Liver (tissue), 9 donors: ENCODE data around the gene NRAS. TPM values are rescaled to one million over a fixed set of nuclear protein-coding genes. Genes with fewer than 3 reads are reported as not detected.

Experiments used
- DNase-seq: peaks from one replicate; pipeline ENCODE4 v3.0.0-alpha.2; 2017; ENCODE audit warnings: low spot score
- H3K27ac ChIP-seq, 2 donors: one replicate each; pipeline ENCODE4 v1.7.0; 2013; ENCODE audit warnings: inconsistent platforms in 2 of 2, low read length in 2 of 2, control low read depth in 1 of 2, low read depth in 1 of 2, mild to moderate bottlenecking in 1 of 2
- H3K27me3 ChIP-seq, 4 donors: one replicate each; pipeline versions ENCODE4 v1.6.1 to v1.7.0; 2013; ENCODE audit warnings: low read length in 3 of 4, inconsistent platforms in 1 of 4, mild to moderate bottlenecking in 1 of 4, moderate library complexity in 1 of 4; ENCODE audit not compliant: control insufficient read depth in 4 of 4, insufficient read depth in 4 of 4
- H3K36me3 ChIP-seq, 4 donors: one replicate each; pipeline versions ENCODE4 v1.6.1 to v1.7.0; 2013; ENCODE audit warnings: low read length in 3 of 4, mild to moderate bottlenecking in 3 of 4, low read depth in 1 of 4, moderate library complexity in 1 of 4; ENCODE audit not compliant: control insufficient read depth in 4 of 4, insufficient read depth in 3 of 4
- H3K4me1 ChIP-seq, 4 donors: one replicate each; pipeline versions ENCODE4 v1.6.1 to v1.7.0; 2013; ENCODE audit warnings: low read length in 3 of 4, mild to moderate bottlenecking in 3 of 4, moderate library complexity in 1 of 4; ENCODE audit not compliant: control insufficient read depth in 4 of 4, insufficient read depth in 4 of 4
- H3K4me3 ChIP-seq, 3 donors: one replicate each; pipeline versions ENCODE4 v1.6.1 to v1.7.0; 2013; ENCODE audit warnings: low read length in 3 of 3, control low read depth in 1 of 3, low read depth in 1 of 3, mild to moderate bottlenecking in 1 of 3
- H3K9ac ChIP-seq, 2 donors: one replicate each; pipeline ENCODE4 v1.7.0; 2013; ENCODE audit warnings: low read length in 2 of 2, mild to moderate bottlenecking in 2 of 2, moderate library complexity in 2 of 2, control low read depth in 1 of 2, low read depth in 1 of 2
- H3K9me3 ChIP-seq, 4 donors: one replicate each; pipeline versions ENCODE4 v1.6.1 to v1.7.0; 2013; ENCODE audit warnings: low read length in 3 of 4; ENCODE audit not compliant: control insufficient read depth in 4 of 4
- ATF3 ChIP-seq: IDR thresholded peaks from 2 replicates; pipeline ENCODE4 v1.6.1; 2016; ENCODE audit warnings: antibody characterized with exemption
- CTCF ChIP-seq: fragments of 150-350 bp; IDR thresholded peaks from 2 replicates; pipeline ENCODE4 v1.5.1; 2017; ENCODE audit warnings: improper control_type of control experiment, low read depth, low read length; ENCODE audit not compliant: missing input control
- EGR1 ChIP-seq, 2 donors: IDR thresholded peaks; 2 replicates each; pipeline ENCODE4 v1.6.1; 2016 to 2018; ENCODE audit warnings: antibody characterized with exemption in 2 of 2, low read depth in 2 of 2
- FOXA1 ChIP-seq: IDR thresholded peaks from 2 replicates; pipeline ENCODE4 v1.6.1; 2016; ENCODE audit warnings: antibody characterized with exemption
- FOXA2 ChIP-seq: IDR thresholded peaks from 2 replicates; pipeline ENCODE4 v1.6.1; 2016; ENCODE audit warnings: antibody characterized with exemption
- GABPA ChIP-seq, 2 donors: IDR thresholded peaks in 1 of 2; conservative IDR thresholded peaks in 1 of 2; 2 replicates each; pipeline ENCODE4 v1.6.1; 2016; ENCODE audit warnings: antibody characterized with exemption in 2 of 2, mild to moderate bottlenecking in 1 of 2, moderate library complexity in 1 of 2
- HNF4A ChIP-seq, 2 donors: conservative IDR thresholded peaks; 2 replicates each; pipeline ENCODE4 v1.6.1; 2016; ENCODE audit warnings: antibody characterized with exemption in 2 of 2, mild to moderate bottlenecking in 2 of 2
- HNF4G ChIP-seq: IDR thresholded peaks from 2 replicates; pipeline ENCODE4 v1.6.1; 2016; ENCODE audit warnings: antibody characterized with exemption
- JUND ChIP-seq, 2 donors: IDR thresholded peaks; 2 replicates each; pipeline ENCODE4 v1.6.1; 2016; ENCODE audit warnings: antibody characterized with exemption in 2 of 2
- NR2F2 ChIP-seq: IDR thresholded peaks from 2 replicates; pipeline ENCODE4 v1.6.1; 2016; ENCODE audit warnings: antibody characterized with exemption
- RAD21 ChIP-seq, 2 donors: IDR thresholded peaks; 2 replicates each; pipeline ENCODE4 v1.6.1; 2016; ENCODE audit warnings: antibody characterized with exemption in 2 of 2, mild to moderate bottlenecking in 2 of 2
- REST ChIP-seq: IDR thresholded peaks from 2 replicates; pipeline ENCODE4 v1.6.1; 2016; ENCODE audit warnings: antibody characterized with exemption, mild to moderate bottlenecking
- RXRA ChIP-seq, 2 donors: IDR thresholded peaks; 2 replicates each; pipeline ENCODE4 v1.6.1; 2017 to 2018; ENCODE audit warnings: antibody characterized with exemption in 2 of 2, mild to moderate bottlenecking in 1 of 2
- SP1 ChIP-seq: IDR thresholded peaks from 2 replicates; pipeline ENCODE4 v1.6.1; 2018; ENCODE audit warnings: antibody characterized with exemption, mild to moderate bottlenecking
- TAF1 ChIP-seq: conservative IDR thresholded peaks from 2 replicates; pipeline ENCODE4 v1.6.1; 2016; ENCODE audit warnings: antibody characterized with exemption, mild to moderate bottlenecking
- YY1 ChIP-seq: IDR thresholded peaks from 2 replicates; pipeline ENCODE4 v1.6.1; 2016; ENCODE audit warnings: antibody characterized with exemption, mild to moderate bottlenecking
- ZBTB33 ChIP-seq: IDR thresholded peaks from 2 replicates; pipeline ENCODE4 v1.6.1; 2016; ENCODE audit warnings: antibody characterized with exemption
- WGBS: extraction: QIAGEN DNeasy Blood & Tissue Kit; methylation state at CpG from one replicate; pipeline ENCODE4 v1.1.7; 2013; 5-methylcytosine and 5-hydroxymethylcytosine counted together
- polyA plus RNA-seq, 2 donors: library from polyadenylated mRNA; stranded (reverse) in 1 of 2; unstranded in 1 of 2; fragments of 200-250 nt in 1 of 2; fragments of >200 nt in 1 of 2; fragmentation: Nextera tagmentation in 1 of 2; extraction: Ambion mirVana in 1 of 2; gene quantifications; one replicate each; pipeline versions ENCODE4 v1.2.1 to v1.2.3, GENCODE V29; 2013 to 2015
- total RNA-seq, 2 donors: library from RNA; depleted of rRNA; stranded (reverse); fragments of >200 nt; gene quantifications; one replicate each; pipeline ENCODE4 v1.2.3, GENCODE V29; 2014
- TF ChIP-seq, protein P1 (sequence below): IDR thresholded peaks from 2 replicates; pipeline ENCODE4 v1.6.1; 2016; ENCODE audit warnings: antibody characterized with exemption
- donor health status: healthy.
- donor health status: healthy.
- donor health status: healthy.
- donor health status: healthy.
- donor health status: healthy.

The NRAS gene
- total and polyA plus RNA-seq, 4 donors: 6.7 to 36.0 (median 13.4) TPM

- Histone ChIP-seq H3K27me3 (no peaks in the 10 kb centered on the region), H3K4me1 (peaks cover 0 to 3% (median 1%) of the 10 kb centered on the region in 4 donors), H3K36me3 (peaks cover 6 to 62% (median 55%) of the 10 kb centered on the region in 4 donors), H3K27ac (no peak overlapping the region), H3K9ac (no peak overlapping the region), H3K9me3 (no peaks in the 10 kb centered on the region), H3K4me3 (no peak overlapping the region)
- no peak for DNase-seq
- TF ChIP-seq, protein P1, sequence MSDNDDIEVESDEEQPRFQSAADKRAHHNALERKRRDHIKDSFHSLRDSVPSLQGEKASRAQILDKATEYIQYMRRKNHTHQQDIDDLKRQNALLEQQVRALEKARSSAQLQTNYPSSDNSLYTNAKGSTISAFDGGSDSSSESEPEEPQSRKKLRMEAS: no peak
- no peak for TF ChIP-seq JUND (IDR thresholded peaks at IDR 0.05)
- no peak for TF ChIP-seq EGR1 (IDR thresholded peaks at IDR 0.05; ENCODE audit: low read depth in 2 of 2)
- TF ChIP-seq FOXA2: no peak
- no peak for TF ChIP-seq ZBTB33
- no peak for TF ChIP-seq REST
- no peak for TF ChIP-seq YY1
- TF ChIP-seq HNF4G: no peak
- TF ChIP-seq CTCF: no peak
- peak; percentile 56 for TF ChIP-seq SP1
- peak in 1 of 2 donors; percentile 7 for TF ChIP-seq RXRA (IDR thresholded peaks at IDR 0.05)
- no peak for TF ChIP-seq FOXA1
- TF ChIP-seq GABPA (IDR thresholded peaks at IDR 0.05 in 1 of 2, conservative IDR thresholded peaks at IDR 0.05 in 1 of 2): no peak
- TF ChIP-seq TAF1: no peak
- no peak for TF ChIP-seq RAD21 (IDR thresholded peaks at IDR 0.05)
- peak; percentile 32 to 82 for TF ChIP-seq HNF4A (conservative IDR thresholded peaks at IDR 0.05)
- no peak for TF ChIP-seq ATF3
- no peak for TF ChIP-seq NR2F2
- 60% methylated on average over 6 of the region's 6 CpGs for WGBS
Observed at GRCh38 chr1:114737314-114737849, 20.8 kb upstream of the NRAS start.
